Upper lobe of left lung (tissue), 4 donors: ENCODE results near the gene ELAC1.

Experiments used
- POLR2A ChIP-seq, 4 donors: fragments of 450-650 bp; IDR thresholded peaks; one replicate each; pipeline ENCODE4 v1.5.1; 2016 to 2017; ENCODE audit warnings: antibody characterized with exemption in 4 of 4, mild to moderate bottlenecking in 2 of 4
- TF ChIP-seq, protein P1 (sequence below), 6 experiments: fragments of 450-650 bp in 4 of 6; fragments of 200-600 bp in 2 of 6; sonication (generic) in 2 of 6; IDR thresholded peaks; one replicate each; pipeline ENCODE4 v1.5.1; 2016 to 2019; ENCODE audit warnings: antibody characterized with exemption in 6 of 6

DNA sequence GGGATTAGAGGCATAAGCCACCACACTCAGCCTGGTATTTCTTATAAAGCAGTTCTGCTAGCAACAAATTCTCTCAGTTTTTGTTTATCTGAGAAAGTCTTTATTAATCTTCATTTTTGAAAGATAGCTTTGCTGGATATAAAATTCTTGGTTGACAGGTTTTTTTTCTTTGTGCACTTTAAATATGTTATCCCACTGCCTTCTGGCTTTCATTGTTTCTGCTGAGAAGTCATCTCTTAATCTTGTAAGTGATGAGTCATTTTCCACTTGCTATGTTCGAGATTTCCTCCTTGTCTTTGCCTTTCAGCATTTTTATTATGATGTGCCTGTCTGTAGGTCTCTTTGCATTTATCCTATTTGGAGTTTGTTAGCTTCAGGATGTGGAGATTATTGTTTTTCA lies 5.9 kb upstream of the ELAC1 start:
- TF ChIP-seq, protein P1, sequence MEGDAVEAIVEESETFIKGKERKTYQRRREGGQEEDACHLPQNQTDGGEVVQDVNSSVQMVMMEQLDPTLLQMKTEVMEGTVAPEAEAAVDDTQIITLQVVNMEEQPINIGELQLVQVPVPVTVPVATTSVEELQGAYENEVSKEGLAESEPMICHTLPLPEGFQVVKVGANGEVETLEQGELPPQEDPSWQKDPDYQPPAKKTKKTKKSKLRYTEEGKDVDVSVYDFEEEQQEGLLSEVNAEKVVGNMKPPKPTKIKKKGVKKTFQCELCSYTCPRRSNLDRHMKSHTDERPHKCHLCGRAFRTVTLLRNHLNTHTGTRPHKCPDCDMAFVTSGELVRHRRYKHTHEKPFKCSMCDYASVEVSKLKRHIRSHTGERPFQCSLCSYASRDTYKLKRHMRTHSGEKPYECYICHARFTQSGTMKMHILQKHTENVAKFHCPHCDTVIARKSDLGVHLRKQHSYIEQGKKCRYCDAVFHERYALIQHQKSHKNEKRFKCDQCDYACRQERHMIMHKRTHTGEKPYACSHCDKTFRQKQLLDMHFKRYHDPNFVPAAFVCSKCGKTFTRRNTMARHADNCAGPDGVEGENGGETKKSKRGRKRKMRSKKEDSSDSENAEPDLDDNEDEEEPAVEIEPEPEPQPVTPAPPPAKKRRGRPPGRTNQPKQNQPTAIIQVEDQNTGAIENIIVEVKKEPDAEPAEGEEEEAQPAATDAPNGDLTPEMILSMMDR (IDR thresholded peaks at IDR 0.05), result no peak
- no peak for TF ChIP-seq POLR2A (IDR thresholded peaks at IDR 0.05)
